Measurements from ENCODE around the gene TTLL11.

DNA sequence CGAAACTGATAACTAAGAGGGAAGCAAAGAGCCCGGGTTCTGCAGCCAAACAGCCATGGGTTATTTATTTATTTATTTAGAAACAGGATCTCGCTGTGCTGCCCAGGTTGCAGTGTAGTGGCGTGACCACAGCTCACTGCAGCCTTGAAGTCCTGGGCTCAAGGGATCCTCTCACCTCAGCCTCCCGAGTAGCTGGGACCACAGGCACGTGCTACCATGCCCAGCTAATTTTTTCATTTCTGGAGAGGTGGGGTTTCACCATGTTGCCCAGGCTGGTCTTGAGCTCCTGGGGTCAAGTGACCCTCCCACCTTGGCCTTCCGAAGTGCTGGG is 42.4 kb upstream of the TTLL11 start:
- TF ChIP-seq EZH2 (IDR thresholded peaks at IDR 0.05; ENCODE audit: borderline replicate concordance) (no peak), EZH2phosphoT487 (IDR thresholded peaks at IDR 0.05; ENCODE audit: low read depth, severe bottlenecking, unreplicated experiment) (no peak)
- TF ChIP-seq, protein P1, sequence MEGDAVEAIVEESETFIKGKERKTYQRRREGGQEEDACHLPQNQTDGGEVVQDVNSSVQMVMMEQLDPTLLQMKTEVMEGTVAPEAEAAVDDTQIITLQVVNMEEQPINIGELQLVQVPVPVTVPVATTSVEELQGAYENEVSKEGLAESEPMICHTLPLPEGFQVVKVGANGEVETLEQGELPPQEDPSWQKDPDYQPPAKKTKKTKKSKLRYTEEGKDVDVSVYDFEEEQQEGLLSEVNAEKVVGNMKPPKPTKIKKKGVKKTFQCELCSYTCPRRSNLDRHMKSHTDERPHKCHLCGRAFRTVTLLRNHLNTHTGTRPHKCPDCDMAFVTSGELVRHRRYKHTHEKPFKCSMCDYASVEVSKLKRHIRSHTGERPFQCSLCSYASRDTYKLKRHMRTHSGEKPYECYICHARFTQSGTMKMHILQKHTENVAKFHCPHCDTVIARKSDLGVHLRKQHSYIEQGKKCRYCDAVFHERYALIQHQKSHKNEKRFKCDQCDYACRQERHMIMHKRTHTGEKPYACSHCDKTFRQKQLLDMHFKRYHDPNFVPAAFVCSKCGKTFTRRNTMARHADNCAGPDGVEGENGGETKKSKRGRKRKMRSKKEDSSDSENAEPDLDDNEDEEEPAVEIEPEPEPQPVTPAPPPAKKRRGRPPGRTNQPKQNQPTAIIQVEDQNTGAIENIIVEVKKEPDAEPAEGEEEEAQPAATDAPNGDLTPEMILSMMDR (IDR thresholded peaks at IDR 0.05; ENCODE audit: poor library complexity): no peak

All from hepatocyte (in vitro differentiated cells).